GM19324 (cell line): ENCODE measurements around the gene LRRC57.
A peak's percentile ranks its signal among the peaks of the same experiment; 100 is the strongest.

Experiments
- ATAC-seq: cut with Tn5 transposase; IDR thresholded peaks from one replicate; pipeline ENCODE4 v1.9.1; 2021; ENCODE audit warnings: mild to moderate bottlenecking, moderate library complexity; ENCODE audit not compliant: unreplicated experiment, low FRiP score

LRRC57 gene

GRCh38 chr15:42493679-42494078, 54.9 kb downstream of the LRRC57 start:
- ATAC-seq, result no peak

GRCh38 chr15:42491539-42492225, 56.9 kb downstream of the LRRC57 start:
- ATAC-seq, result no peak

- peak; percentile 67 for ATAC-seq
These were observed 57.7 kb downstream of the LRRC57 start, which contains the start of gene ZNF106 for GRCh38 chr15:42490671-42491538. TSS of gene ZNF106 (minus strand) at chr15:42491141. CDS start at chr15:42472289, 18,852 bp downstream.

DNA sequence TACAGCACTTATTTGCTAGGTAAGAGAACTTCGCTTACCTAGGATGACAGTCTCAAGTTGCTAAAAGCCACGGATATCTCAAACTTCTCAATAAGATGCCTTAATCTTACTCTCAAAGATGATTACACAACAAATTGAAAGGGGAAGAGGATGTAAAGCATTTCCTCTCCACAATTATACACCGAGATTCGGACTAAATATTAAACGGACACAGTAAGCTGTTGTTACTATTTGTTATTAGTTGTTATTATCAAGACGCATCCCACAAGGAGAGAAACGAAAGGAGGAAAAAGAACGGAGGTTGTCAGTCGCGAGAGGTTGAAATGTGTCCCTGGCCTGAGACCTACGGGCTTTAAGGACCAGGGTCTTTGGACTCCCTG, 58.3 kb downstream of the LRRC57 start:
- ATAC-seq, result no peak
